ENCODE results near the gene DNAH2. TPM values are rescaled to one million over a fixed set of nuclear protein-coding genes. Genes with fewer than 3 reads are reported as not detected.

DNAH2 gene
- total and polyA plus RNA-seq, 9 of the 15 experiments (the other 6 are each of a cell fraction or from before 2014, with no cell fraction given), result 0.03 TPM; not detected in 8

GRCh38 chr17:7685533-7686221 is 31.9 kb upstream of the DNAH2 start (continued):
- TF ChIP-seq HBP1 (CRISPR knock-in tag; IDR thresholded peaks at IDR 0.05) (no peak), GATA2 (CRISPR knock-in tag; IDR thresholded peaks at IDR 0.05) (no peak), ARID4B (CRISPR knock-in tag; IDR thresholded peaks at IDR 0.05) (peak; percentile 90), KAT7 (CRISPR knock-in tag; IDR thresholded peaks at IDR 0.05; ENCODE audit: borderline replicate concordance) (peak; percentile 80), NCOR1 (IDR thresholded peaks at IDR 0.05) (0 out of 2 replicates have a peak, but pooled peaks have one; percentile 3), ZNF212 (CRISPR knock-in tag; IDR thresholded peaks at IDR 0.05) (no peak), ZNF318 (IDR thresholded peaks at IDR 0.05; ENCODE audit: borderline replicate concordance in 1 of 2, low read depth in 1 of 2) (no peak), UBTF (IDR thresholded peaks at IDR 0.05; ENCODE audit: borderline replicate concordance in 1 of 2, low read depth in 2 of 2, low read length in 2 of 2) (peak in 1 of 2 experiments; percentile 81; a peak in 1 of 4 replicates)

All from K562 (cell line).